ENCODE measurements around the gene DYSF. TPM values are rescaled to one million over a fixed set of nuclear protein-coding genes. Genes with fewer than 3 reads are reported as not detected.

DYSF gene
- total RNA-seq, 1 experiment from 2014 or later: 0.31 TPM

GRCh38 chr2:71637168-71637567 is 183.8 kb downstream of the DYSF start:
- BruUV-seq (replicated peaks): no TSS peak
- ChIA-PET CTCF (no interaction called here), POLR2A (no interaction called here)
- Histone ChIP-seq H3K27me3 (ENCODE audit: control insufficient read depth, insufficient read depth, low read length) (0 out of 2 replicates have a peak, but pooled peaks cover 2% of the 10 kb centered on the region), H3K9me3 (ENCODE audit: control insufficient read depth, insufficient read depth, low read depth, low read length) (no peaks in the 10 kb centered on the region), H3K27ac (ENCODE audit: low read length) (no peak overlapping the region), H3K4me1 (ENCODE audit: control insufficient read depth, insufficient read depth, low read length) (no peaks in the 10 kb centered on the region), H3K36me3 (ENCODE audit: control insufficient read depth, insufficient read depth, low read length) (no peaks in the 10 kb centered on the region), H3K4me3 (ENCODE audit: low read depth in 2 of 2, low read length in 2 of 2) (no peak overlapping the region)
- intact Hi-C loops (cut with micrococcal nuclease; ENCODE audit: unreplicated experiment) (no loop called here), in situ Hi-C loops (cut with HindIII; ENCODE audit: low pct_unique_long_range_greater_than_20kb, low sequenced_read_pairs) (no loop called here)
- no peak for ATAC-seq
- no peak for DNase-seq (ENCODE audit: low read depth, low spot score)
- TF ChIP-seq, protein P1, sequence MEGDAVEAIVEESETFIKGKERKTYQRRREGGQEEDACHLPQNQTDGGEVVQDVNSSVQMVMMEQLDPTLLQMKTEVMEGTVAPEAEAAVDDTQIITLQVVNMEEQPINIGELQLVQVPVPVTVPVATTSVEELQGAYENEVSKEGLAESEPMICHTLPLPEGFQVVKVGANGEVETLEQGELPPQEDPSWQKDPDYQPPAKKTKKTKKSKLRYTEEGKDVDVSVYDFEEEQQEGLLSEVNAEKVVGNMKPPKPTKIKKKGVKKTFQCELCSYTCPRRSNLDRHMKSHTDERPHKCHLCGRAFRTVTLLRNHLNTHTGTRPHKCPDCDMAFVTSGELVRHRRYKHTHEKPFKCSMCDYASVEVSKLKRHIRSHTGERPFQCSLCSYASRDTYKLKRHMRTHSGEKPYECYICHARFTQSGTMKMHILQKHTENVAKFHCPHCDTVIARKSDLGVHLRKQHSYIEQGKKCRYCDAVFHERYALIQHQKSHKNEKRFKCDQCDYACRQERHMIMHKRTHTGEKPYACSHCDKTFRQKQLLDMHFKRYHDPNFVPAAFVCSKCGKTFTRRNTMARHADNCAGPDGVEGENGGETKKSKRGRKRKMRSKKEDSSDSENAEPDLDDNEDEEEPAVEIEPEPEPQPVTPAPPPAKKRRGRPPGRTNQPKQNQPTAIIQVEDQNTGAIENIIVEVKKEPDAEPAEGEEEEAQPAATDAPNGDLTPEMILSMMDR (IDR thresholded peaks at IDR 0.05): no peak
- TF ChIP-seq SIN3A (IDR thresholded peaks at IDR 0.05; ENCODE audit: borderline replicate concordance, insufficient read depth, low read depth, low read length) (no peak), POLR2AphosphoS5 (IDR thresholded peaks at IDR 0.05; ENCODE audit: low read depth, low read length) (no peak), TCF7L2 (IDR thresholded peaks at IDR 0.05; ENCODE audit: low read depth, low read length) (no peak), REST (IDR thresholded peaks at IDR 0.05; ENCODE audit: insufficient read depth in 1 of 2, low read depth in 2 of 2, low read length in 1 of 2) (no peak)

DNA sequence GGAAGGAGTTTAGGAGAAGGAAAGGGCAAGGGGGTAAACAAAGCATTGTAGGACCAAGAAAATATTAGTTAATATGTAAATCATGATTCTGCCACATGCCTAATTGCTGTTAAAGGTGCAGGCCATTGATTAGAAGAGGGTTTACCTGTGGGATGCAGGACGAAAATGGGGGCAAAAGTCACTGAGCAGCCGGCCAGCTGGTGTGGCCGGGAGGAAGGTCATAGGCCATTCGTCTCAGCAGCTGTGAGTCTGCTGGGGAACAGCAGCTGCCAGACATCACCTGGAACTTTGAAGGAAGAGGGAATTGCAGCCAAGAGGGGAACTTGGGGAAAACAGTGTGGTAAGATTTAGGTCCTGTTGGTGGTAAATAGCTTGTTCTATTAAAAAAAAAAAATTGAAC is 184.4 kb downstream of the DYSF start:
- no peak for ATAC-seq
- Histone ChIP-seq H3K36me3 (ENCODE audit: control insufficient read depth, insufficient read depth, low read length) (no peaks in the 10 kb centered on the region), H3K4me3 (ENCODE audit: low read depth in 2 of 2, low read length in 2 of 2) (no peak overlapping the region), H3K27me3 (ENCODE audit: control insufficient read depth, insufficient read depth, low read length) (0 out of 2 replicates have a peak, but pooled peaks cover 2% of the 10 kb centered on the region), H3K9me3 (ENCODE audit: control insufficient read depth, insufficient read depth, low read depth, low read length) (no peaks in the 10 kb centered on the region), H3K27ac (ENCODE audit: low read length) (no peak overlapping the region), H3K4me1 (ENCODE audit: control insufficient read depth, insufficient read depth, low read length) (no peaks in the 10 kb centered on the region)
- ChIA-PET CTCF (no interaction called here), POLR2A (no interaction called here)
- no peak for TF ChIP-seq REST (IDR thresholded peaks at IDR 0.05; ENCODE audit: insufficient read depth in 1 of 2, low read depth in 2 of 2, low read length in 1 of 2)
- TF ChIP-seq TCF7L2 (IDR thresholded peaks at IDR 0.05; ENCODE audit: low read depth, low read length): no peak
- no peak for TF ChIP-seq SIN3A (IDR thresholded peaks at IDR 0.05; ENCODE audit: borderline replicate concordance, insufficient read depth, low read depth, low read length)
- TF ChIP-seq POLR2AphosphoS5 (IDR thresholded peaks at IDR 0.05; ENCODE audit: low read depth, low read length): no peak
- TF ChIP-seq, protein P1 (IDR thresholded peaks at IDR 0.05): no peak
- in situ Hi-C loops (cut with HindIII; ENCODE audit: low pct_unique_long_range_greater_than_20kb, low sequenced_read_pairs) (no loop called here), intact Hi-C loops (cut with micrococcal nuclease; ENCODE audit: unreplicated experiment) (no loop called here)
- no peak for DNase-seq (ENCODE audit: low read depth, low spot score)
- no TSS peak for BruUV-seq (replicated peaks)
